ENCODE measurements around the gene ESYT1.

Gene ESYT1

GRCh38 chr12:56189918-56190694 lies 62.0 kb downstream of the ESYT1 start (continued):
- TF ChIP-seq ZNF76 (tag by site-specific recombination; IDR thresholded peaks at IDR 0.05; ENCODE audit: borderline replicate concordance, low read depth) (peak; percentile 73), ZNF677 (tag by site-specific recombination; IDR thresholded peaks at IDR 0.05) (no peak), OVOL3 (tag by site-specific recombination; IDR thresholded peaks at IDR 0.05) (peak; percentile 36; the same call in 1 of the 2 replicates), KLF7 (tag by site-specific recombination; IDR thresholded peaks at IDR 0.05; ENCODE audit: borderline replicate concordance) (peak; percentile 51; the same call in 1 of the 2 replicates), ZFP69B (tag by site-specific recombination; IDR thresholded peaks at IDR 0.05) (peak; percentile 89), BCL11B (tag by site-specific recombination; IDR thresholded peaks at IDR 0.05; ENCODE audit: low read depth) (no peak; the same call in 1 of the 2 replicates), ZNF530 (tag by site-specific recombination; IDR thresholded peaks at IDR 0.05; ENCODE audit: low read depth) (no peak), ZNF146 (tag by site-specific recombination; IDR thresholded peaks at IDR 0.05) (no peak), ZNF18 (tag by site-specific recombination; IDR thresholded peaks at IDR 0.05) (peak; percentile 27; the same call in 1 of the 2 replicates), ZSCAN23 (tag by site-specific recombination; IDR thresholded peaks at IDR 0.05) (peak; percentile 94; the same call in 1 of the 2 replicates), ZNF184 (tag by site-specific recombination; IDR thresholded peaks at IDR 0.05) (0 out of 2 replicates have a peak, but pooled peaks have one; percentile 63), OSR2 (tag by site-specific recombination; IDR thresholded peaks at IDR 0.05) (peak; percentile 39; the same call in 1 of the 2 replicates), ZBTB17 (tag by site-specific recombination; IDR thresholded peaks at IDR 0.05) (peak; percentile 92), ZNF560 (tag by site-specific recombination; IDR thresholded peaks at IDR 0.05; ENCODE audit: borderline replicate concordance) (no peak), ZNF274 (IDR thresholded peaks at IDR 0.05; ENCODE audit: low read length) (no peak), ZNF274 (tag by site-specific recombination; IDR thresholded peaks at IDR 0.05; ENCODE audit: borderline replicate concordance) (no peak), ZBTB6 (tag by site-specific recombination; IDR thresholded peaks at IDR 0.05) (no peak), ZNF138 (tag by site-specific recombination; IDR thresholded peaks at IDR 0.05; ENCODE audit: borderline replicate concordance) (no peak), ZSCAN4 (tag by site-specific recombination; IDR thresholded peaks at IDR 0.05) (peak; percentile 67), ZBTB44 (tag by site-specific recombination; IDR thresholded peaks at IDR 0.05) (peak; percentile 65; the same call in 1 of the 2 replicates), ZNF221 (tag by site-specific recombination; IDR thresholded peaks at IDR 0.05; ENCODE audit: borderline replicate concordance) (no peak), ZFP3 (tag by site-specific recombination; IDR thresholded peaks at IDR 0.05; ENCODE audit: low read depth) (no peak; the same call in 1 of the 2 replicates), ZNF394 (tag by site-specific recombination; IDR thresholded peaks at IDR 0.05; ENCODE audit: borderline replicate concordance) (peak; percentile 56; the same call in 1 of the 2 replicates), WT1 (tag by site-specific recombination; IDR thresholded peaks at IDR 0.05) (peak; percentile 34; the same call in 1 of the 2 replicates), MZF1 (tag by site-specific recombination; IDR thresholded peaks at IDR 0.05; ENCODE audit: borderline replicate concordance) (peak; percentile 20; the same call in 1 of the 2 replicates), ZNF248 (tag by site-specific recombination; IDR thresholded peaks at IDR 0.05) (no peak), ZBTB21 (tag by site-specific recombination; IDR thresholded peaks at IDR 0.05) (peak; percentile 72), ZNF423 (tag by site-specific recombination; IDR thresholded peaks at IDR 0.05) (no peak), MYNN (tag by site-specific recombination; IDR thresholded peaks at IDR 0.05; ENCODE audit: borderline replicate concordance) (peak; percentile 5; the same call in 1 of the 2 replicates), GLIS1 (tag by site-specific recombination; IDR thresholded peaks at IDR 0.05) (0 out of 2 replicates have a peak, but pooled peaks have one; percentile 18), YY2 (tag by site-specific recombination; IDR thresholded peaks at IDR 0.05) (peak; percentile 54; the same call in 1 of the 2 replicates), KLF16 (tag by site-specific recombination; IDR thresholded peaks at IDR 0.05) (peak; percentile 52; the same call in 1 of the 2 replicates), ZEB2 (tag by site-specific recombination; IDR thresholded peaks at IDR 0.05) (peak; percentile 98), TCF7L2 (IDR thresholded peaks at IDR 0.05; ENCODE audit: borderline replicate concordance, low read depth, low read length) (no peak), ZBTB7A (tag by site-specific recombination; IDR thresholded peaks at IDR 0.05; ENCODE audit: low read depth) (peak; percentile 73), ZNF843 (tag by site-specific recombination; IDR thresholded peaks at IDR 0.05) (peak; percentile 57)
